Gastrocnemius medialis (tissue), 4 donors: Measurements from ENCODE around the gene RRP1. TPM values are rescaled to one million over a fixed set of nuclear protein-coding genes. Genes with fewer than 3 reads are reported as not detected.

ENCODE experiments used
- ATAC-seq, 2 donors: fragments of 150-250 bp; one replicate each; pipeline ENCODE4 v1.9.1; 2016
- DNase-seq, 2 donors: peaks; one replicate each; pipeline ENCODE4 v3.0.0-alpha.2; 2019
- H3K27ac ChIP-seq, 4 donors: fragments of 200-600 bp; sonication (generic); 1 replicate in 1 of 4; 2 replicates in 3 of 4; pipeline ENCODE4 v1.5.1; 2016 to 2018; ENCODE audit warnings: mild to moderate bottlenecking in 2 of 4, moderate library complexity in 1 of 4
- H3K27me3 ChIP-seq, 3 donors: fragments of 200-600 bp; sonication (generic) in 2 of 3; 1 replicate in 1 of 3; 2 replicates in 2 of 3; pipeline versions ENCODE4 v1.5.1 to v1.6.0; 2016 to 2019; ENCODE audit warnings: mild to moderate bottlenecking in 1 of 3, moderate library complexity in 1 of 3
- H3K36me3 ChIP-seq, 2 donors: fragments of 200-600 bp; sonication (generic) in 1 of 2; one replicate each; pipeline ENCODE4 v1.5.1; 2017 to 2018
- H3K4me1 ChIP-seq, 2 donors: fragments of 200-600 bp; sonication (generic) in 1 of 2; one replicate each; pipeline ENCODE4 v1.5.1; 2016 to 2017; ENCODE audit warnings: mild to moderate bottlenecking in 2 of 2
- H3K4me3 ChIP-seq, 4 donors: fragments of 200-600 bp; sonication (generic) in 3 of 4; 1 replicate in 1 of 4; 2 replicates in 3 of 4; pipeline ENCODE4 v1.5.1; 2016 to 2019; ENCODE audit warnings: mild to moderate bottlenecking in 2 of 4
- H3K9me3 ChIP-seq, 3 donors: fragments of 200-600 bp; sonication (generic) in 2 of 3; 1 replicate in 1 of 3; 2 replicates in 2 of 3; pipeline ENCODE4 v1.5.1; 2016 to 2019
- CTCF ChIP-seq, 5 experiments: fragments of 450-650 bp in 3 of 5; fragments of 200-600 bp in 2 of 5; sonication (generic) in 2 of 5; IDR thresholded peaks in 4 of 5; conservative IDR thresholded peaks in 1 of 5; 1 replicate in 4 of 5; 2 replicates in 1 of 5; pipeline ENCODE4 v1.5.1; 2016 to 2019; ENCODE audit warnings: antibody characterized with exemption in 5 of 5, mild to moderate bottlenecking in 3 of 5, moderate library complexity in 3 of 5
- POLR2A ChIP-seq, 2 donors: fragments of 450-650 bp; IDR thresholded peaks; one replicate each; pipeline ENCODE4 v1.6.1; 2017; ENCODE audit warnings: antibody characterized with exemption in 2 of 2, mild to moderate bottlenecking in 2 of 2, moderate library complexity in 2 of 2
- in situ Hi-C, 4 donors: fragments of 200-750 bp; cut with MboI; loops; one replicate each; pipeline versions ENCODE4 v1.15.0 to v1.8.0; 2017; ENCODE audit warnings: low sequenced_read_pairs in 4 of 4
- intact Hi-C: fragments of 100-400 bp; cut with DNase I; formaldehyde crosslinking; loops from one replicate; pipeline ENCODE4 v1.15.1; 2023; ENCODE audit warnings: low total_unique reads
- total RNA-seq, 4 donors: library from RNA; depleted of rRNA; stranded (reverse); fragments of >200 nt; gene quantifications; one replicate each; pipeline versions ENCODE4 v1.1.0 to v1.2.3, GENCODE V29; 2016

Gene RRP1
- total RNA-seq, 4 donors from 2014 or later = 17.5 to 32.0 (median 25.1) TPM

GRCh38 chr21:43779660-43780059, 9.7 kb upstream of the RRP1 start:
- Histone ChIP-seq H3K4me1 (peaks cover 9 to 10% of the 10 kb centered on the region in 2 donors), H3K27me3 (no peaks in the 10 kb centered on the region), H3K4me3 (no peak overlapping the region), H3K9me3 (no peaks in the 10 kb centered on the region), H3K36me3 (peaks cover 0 to 2% of the 10 kb centered on the region in 2 donors), H3K27ac (no peak overlapping the region)
- intact Hi-C loops = loop anchor here (5.0 kb wide), 1 partner anchor 807 kb away; the partner anchor contains the start of gene PKNOX1
- in situ Hi-C loops = loop anchor here in 1 of 4 donors (10.0 kb wide), 1 partner anchor 55 kb away; no protein-coding TSS in a partner anchor
- DNase-seq (no peak), ATAC-seq (no peak)
- TF ChIP-seq POLR2A (IDR thresholded peaks at IDR 0.05) (no peak), CTCF (IDR thresholded peaks at IDR 0.05 in 4 of 5, conservative IDR thresholded peaks at IDR 0.05 in 1 of 5) (no peak)

- intact Hi-C loops = no loop called here
- no peaks in the 10 kb centered on the region for H3K4me1 ChIP-seq
- H3K27ac ChIP-seq = no peak overlapping the region
- H3K36me3 ChIP-seq = no peaks in the 10 kb centered on the region
- no peak for ATAC-seq
- H3K27me3 ChIP-seq = no peaks in the 10 kb centered on the region
- no peak for TF ChIP-seq POLR2A (IDR thresholded peaks at IDR 0.05)
- no peak for TF ChIP-seq CTCF (IDR thresholded peaks at IDR 0.05 in 4 of 5, conservative IDR thresholded peaks at IDR 0.05 in 1 of 5)
- no peaks in the 10 kb centered on the region for H3K9me3 ChIP-seq
- H3K4me3 ChIP-seq = no peak overlapping the region
- in situ Hi-C loops = no loop called here
- no peak for DNase-seq
These were observed 7.5 kb upstream of the RRP1 start for GRCh38 chr21:43781846-43782245.

- Histone ChIP-seq H3K4me3 (no peak overlapping the region), H3K4me1 (no peaks in the 10 kb centered on the region), H3K36me3 (no peaks in the 10 kb centered on the region), H3K9me3 (no peaks in the 10 kb centered on the region), H3K27me3 (no peaks in the 10 kb centered on the region), H3K27ac (no peak overlapping the region)
- DNase-seq (no peak), ATAC-seq (no peak)
- in situ Hi-C loops (no loop called here), intact Hi-C loops (no loop called here)
- TF ChIP-seq CTCF (IDR thresholded peaks at IDR 0.05 in 4 of 5, conservative IDR thresholded peaks at IDR 0.05 in 1 of 5) (no peak), POLR2A (IDR thresholded peaks at IDR 0.05) (no peak)
These were observed 6.8 kb upstream of the RRP1 start for GRCh38 chr21:43782431-43783097.

- no peaks in the 10 kb centered on the region for H3K9me3 ChIP-seq
- in situ Hi-C loops (no loop called here), intact Hi-C loops (no loop called here)
- H3K4me1 ChIP-seq = no peaks in the 10 kb centered on the region
- ATAC-seq = no peak
- H3K27me3 ChIP-seq = no peaks in the 10 kb centered on the region
- no peak overlapping the region for H3K27ac ChIP-seq
- no peak for TF ChIP-seq POLR2A (IDR thresholded peaks at IDR 0.05)
- TF ChIP-seq CTCF (IDR thresholded peaks at IDR 0.05 in 4 of 5, conservative IDR thresholded peaks at IDR 0.05 in 1 of 5) = no peak
- no peak overlapping the region for H3K4me3 ChIP-seq
- no peak for DNase-seq
- H3K36me3 ChIP-seq = no peaks in the 10 kb centered on the region
These were observed 6.2 kb upstream of the RRP1 start for GRCh38 chr21:43783098-43783700.
